ENCODE data around the gene FAM124A. TPM values are rescaled to one million over a fixed set of nuclear protein-coding genes. Genes with fewer than 3 reads are reported as not detected.

FAM124A gene
- total RNA-seq, 1 donor from 2014 or later, result 1.5 TPM

- H3K4me1 Mint-ChIP-seq (ENCODE audit: low read depth), result no peaks in the 10 kb centered on the region
- H3K27me3 Mint-ChIP-seq, result no peaks in the 10 kb centered on the region
- no peak overlapping the region for H3K27ac Mint-ChIP-seq
- H3K36me3 Mint-ChIP-seq (ENCODE audit: insufficient read depth), result no peaks in the 10 kb centered on the region
- no peak overlapping the region for H3K4me3 Mint-ChIP-seq (ENCODE audit: low read depth)
- H3K9me3 Mint-ChIP-seq (ENCODE audit: low read depth), result no peaks in the 10 kb centered on the region
- TF ChIP-seq, protein P1, sequence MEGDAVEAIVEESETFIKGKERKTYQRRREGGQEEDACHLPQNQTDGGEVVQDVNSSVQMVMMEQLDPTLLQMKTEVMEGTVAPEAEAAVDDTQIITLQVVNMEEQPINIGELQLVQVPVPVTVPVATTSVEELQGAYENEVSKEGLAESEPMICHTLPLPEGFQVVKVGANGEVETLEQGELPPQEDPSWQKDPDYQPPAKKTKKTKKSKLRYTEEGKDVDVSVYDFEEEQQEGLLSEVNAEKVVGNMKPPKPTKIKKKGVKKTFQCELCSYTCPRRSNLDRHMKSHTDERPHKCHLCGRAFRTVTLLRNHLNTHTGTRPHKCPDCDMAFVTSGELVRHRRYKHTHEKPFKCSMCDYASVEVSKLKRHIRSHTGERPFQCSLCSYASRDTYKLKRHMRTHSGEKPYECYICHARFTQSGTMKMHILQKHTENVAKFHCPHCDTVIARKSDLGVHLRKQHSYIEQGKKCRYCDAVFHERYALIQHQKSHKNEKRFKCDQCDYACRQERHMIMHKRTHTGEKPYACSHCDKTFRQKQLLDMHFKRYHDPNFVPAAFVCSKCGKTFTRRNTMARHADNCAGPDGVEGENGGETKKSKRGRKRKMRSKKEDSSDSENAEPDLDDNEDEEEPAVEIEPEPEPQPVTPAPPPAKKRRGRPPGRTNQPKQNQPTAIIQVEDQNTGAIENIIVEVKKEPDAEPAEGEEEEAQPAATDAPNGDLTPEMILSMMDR (IDR thresholded peaks at IDR 0.05; ENCODE audit: unreplicated experiment), result no peak
- no peak for DNase-seq (ENCODE audit: low spot score, unreplicated experiment)
These were observed 52.9 kb downstream of the FAM124A start for GRCh38 chr13:51275101-51275500.

- Mint-ChIP-seq H3K27ac (no peak overlapping the region), H3K4me1 (ENCODE audit: low read depth) (no peaks in the 10 kb centered on the region), H3K9me3 (ENCODE audit: low read depth) (no peaks in the 10 kb centered on the region), H3K4me3 (ENCODE audit: low read depth) (no peak overlapping the region), H3K36me3 (ENCODE audit: insufficient read depth) (no peaks in the 10 kb centered on the region), H3K27me3 (no peaks in the 10 kb centered on the region)
- no peak for DNase-seq (ENCODE audit: low spot score, unreplicated experiment)
- TF ChIP-seq, protein P1 (IDR thresholded peaks at IDR 0.05; ENCODE audit: unreplicated experiment), result no peak
These were observed 54.4 kb downstream of the FAM124A start for GRCh38 chr13:51276636-51277035.

DNA sequence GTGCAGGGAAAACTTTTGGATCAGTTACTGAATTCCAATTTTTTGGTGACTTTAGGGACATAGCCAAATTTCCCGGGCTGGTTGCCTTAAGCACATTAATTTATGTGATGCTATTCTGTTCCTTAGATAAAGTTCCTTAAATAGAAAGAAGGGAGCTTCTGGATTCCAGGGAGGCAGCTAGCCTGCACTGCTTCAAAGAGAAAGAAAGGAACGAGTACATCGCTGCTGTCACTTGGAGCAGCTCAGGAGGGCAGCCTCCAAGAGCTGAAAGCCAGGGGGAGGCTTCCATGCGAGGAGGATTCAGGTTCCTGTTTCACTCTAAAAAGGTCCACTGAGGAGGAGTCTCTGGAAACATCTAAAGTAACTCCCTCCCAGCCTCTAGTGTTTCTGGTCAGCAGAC, 55.7 kb downstream of the FAM124A start:
- peaks cover 3% of the 10 kb centered on the region for H3K4me1 Mint-ChIP-seq (ENCODE audit: low read depth)
- H3K36me3 Mint-ChIP-seq (ENCODE audit: insufficient read depth), result no peaks in the 10 kb centered on the region
- TF ChIP-seq, protein P1 (IDR thresholded peaks at IDR 0.05; ENCODE audit: unreplicated experiment), result no peak
- no peaks in the 10 kb centered on the region for H3K9me3 Mint-ChIP-seq (ENCODE audit: low read depth)
- no peaks in the 10 kb centered on the region for H3K27me3 Mint-ChIP-seq
- H3K4me3 Mint-ChIP-seq (ENCODE audit: low read depth), result no peak overlapping the region
- no peak for DNase-seq (ENCODE audit: low spot score, unreplicated experiment)
- no peak overlapping the region for H3K27ac Mint-ChIP-seq

DNA sequence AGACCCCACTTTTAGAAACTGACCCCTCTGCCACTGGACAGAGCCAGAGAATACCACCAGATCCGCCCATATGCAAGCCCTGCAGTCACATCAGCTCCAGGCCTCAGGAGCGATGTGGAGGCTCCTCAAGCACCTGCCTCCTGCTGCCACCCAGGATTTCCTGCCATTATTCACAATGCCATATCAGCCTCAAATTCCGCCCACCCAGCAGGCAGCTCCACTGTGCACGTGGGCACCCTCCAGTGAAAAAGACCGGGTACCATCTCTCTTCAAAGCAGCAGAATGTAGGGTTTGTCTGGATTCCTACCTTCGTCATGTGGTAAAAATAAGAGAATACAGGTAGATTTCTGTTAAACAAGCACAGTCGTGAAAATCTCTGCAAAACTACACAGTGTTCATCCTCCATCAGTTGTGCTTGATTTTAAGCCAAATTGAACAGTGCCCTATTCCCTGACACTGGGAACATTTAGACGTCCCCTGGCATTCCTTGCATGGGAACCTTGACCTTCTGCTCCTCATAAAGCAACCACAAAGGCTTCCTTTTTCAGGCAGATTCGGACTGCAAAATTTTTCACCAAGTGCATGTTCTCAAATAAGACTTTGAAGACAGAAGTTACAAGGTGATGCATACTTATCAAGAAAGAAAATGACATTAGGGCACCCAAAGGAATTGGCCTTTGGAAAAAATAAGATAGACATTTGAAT, 56.4 kb downstream of the FAM124A start:
- Mint-ChIP-seq H3K36me3 (ENCODE audit: insufficient read depth) (no peaks in the 10 kb centered on the region), H3K9me3 (ENCODE audit: low read depth) (no peaks in the 10 kb centered on the region), H3K27me3 (no peaks in the 10 kb centered on the region), H3K4me1 (ENCODE audit: low read depth) (peaks cover 3% of the 10 kb centered on the region), H3K27ac (no peak overlapping the region), H3K4me3 (ENCODE audit: low read depth) (no peak overlapping the region)
- TF ChIP-seq, protein P1 (IDR thresholded peaks at IDR 0.05; ENCODE audit: unreplicated experiment), result no peak
- no peak for DNase-seq (ENCODE audit: low spot score, unreplicated experiment)

- Mint-ChIP-seq H3K27ac (no peak overlapping the region), H3K9me3 (ENCODE audit: low read depth) (no peaks in the 10 kb centered on the region), H3K4me1 (ENCODE audit: low read depth) (peaks cover 3% of the 10 kb centered on the region), H3K4me3 (ENCODE audit: low read depth) (no peak overlapping the region), H3K27me3 (no peaks in the 10 kb centered on the region), H3K36me3 (ENCODE audit: insufficient read depth) (no peaks in the 10 kb centered on the region)
- TF ChIP-seq, protein P1 (IDR thresholded peaks at IDR 0.05; ENCODE audit: unreplicated experiment), result no peak
- no peak for DNase-seq (ENCODE audit: low spot score, unreplicated experiment)
These were observed 58.3 kb downstream of the FAM124A start for GRCh38 chr13:51280379-51280940.

Measured in progenitor cell of endocrine pancreas (in vitro differentiated cells).